HG03575 (cell line): Measurements from ENCODE around the gene AFAP1L2.

Source experiments
- ATAC-seq: cut with Tn5 transposase; IDR thresholded peaks from one replicate; pipeline ENCODE4 v1.9.1; 2021; ENCODE audit not compliant: unreplicated experiment, insufficient number of reproducible peaks, low FRiP score; ENCODE audit errors: extremely low read depth

Gene AFAP1L2, protein sequence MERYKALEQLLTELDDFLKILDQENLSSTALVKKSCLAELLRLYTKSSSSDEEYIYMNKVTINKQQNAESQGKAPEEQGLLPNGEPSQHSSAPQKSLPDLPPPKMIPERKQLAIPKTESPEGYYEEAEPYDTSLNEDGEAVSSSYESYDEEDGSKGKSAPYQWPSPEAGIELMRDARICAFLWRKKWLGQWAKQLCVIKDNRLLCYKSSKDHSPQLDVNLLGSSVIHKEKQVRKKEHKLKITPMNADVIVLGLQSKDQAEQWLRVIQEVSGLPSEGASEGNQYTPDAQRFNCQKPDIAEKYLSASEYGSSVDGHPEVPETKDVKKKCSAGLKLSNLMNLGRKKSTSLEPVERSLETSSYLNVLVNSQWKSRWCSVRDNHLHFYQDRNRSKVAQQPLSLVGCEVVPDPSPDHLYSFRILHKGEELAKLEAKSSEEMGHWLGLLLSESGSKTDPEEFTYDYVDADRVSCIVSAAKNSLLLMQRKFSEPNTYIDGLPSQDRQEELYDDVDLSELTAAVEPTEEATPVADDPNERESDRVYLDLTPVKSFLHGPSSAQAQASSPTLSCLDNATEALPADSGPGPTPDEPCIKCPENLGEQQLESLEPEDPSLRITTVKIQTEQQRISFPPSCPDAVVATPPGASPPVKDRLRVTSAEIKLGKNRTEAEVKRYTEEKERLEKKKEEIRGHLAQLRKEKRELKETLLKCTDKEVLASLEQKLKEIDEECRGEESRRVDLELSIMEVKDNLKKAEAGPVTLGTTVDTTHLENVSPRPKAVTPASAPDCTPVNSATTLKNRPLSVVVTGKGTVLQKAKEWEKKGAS

GRCh38 chr10:114404171-114405010, at the start of gene AFAP1L2:
TSS of gene AFAP1L2 (minus strand) at chr10:114404502. CDS start at chr10:114404455, 47 bp downstream.
- no peak for ATAC-seq

GRCh38 chr10:114453576-114453975, 49.3 kb upstream of the AFAP1L2 start:
- no peak for ATAC-seq

- no peak for ATAC-seq
Measured at GRCh38 chr10:114448897-114449296, 44.6 kb upstream of the AFAP1L2 start.

- no peak for ATAC-seq
Measured at GRCh38 chr10:114445332-114445731, 41.0 kb upstream of the AFAP1L2 start.

DNA sequence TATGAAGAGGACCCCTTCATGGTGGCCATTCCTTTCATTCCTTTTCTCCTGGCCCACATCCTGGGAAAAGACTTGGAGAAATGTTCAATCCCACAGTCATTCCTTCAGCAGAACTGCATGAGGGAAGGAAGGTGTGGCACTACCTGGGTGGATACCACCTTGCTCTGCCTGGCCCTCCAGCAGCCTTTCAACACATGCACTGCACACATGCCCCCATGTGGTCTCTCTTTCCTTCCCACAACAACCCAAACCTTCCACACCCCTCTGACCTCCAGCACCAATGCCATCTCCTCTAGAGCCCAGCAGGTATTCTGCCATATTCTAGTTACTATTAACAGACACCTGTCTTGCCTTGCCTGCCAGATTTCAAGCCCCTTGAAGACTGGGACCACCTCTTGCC, 40.5 kb upstream of the AFAP1L2 start:
- no peak for ATAC-seq

DNA sequence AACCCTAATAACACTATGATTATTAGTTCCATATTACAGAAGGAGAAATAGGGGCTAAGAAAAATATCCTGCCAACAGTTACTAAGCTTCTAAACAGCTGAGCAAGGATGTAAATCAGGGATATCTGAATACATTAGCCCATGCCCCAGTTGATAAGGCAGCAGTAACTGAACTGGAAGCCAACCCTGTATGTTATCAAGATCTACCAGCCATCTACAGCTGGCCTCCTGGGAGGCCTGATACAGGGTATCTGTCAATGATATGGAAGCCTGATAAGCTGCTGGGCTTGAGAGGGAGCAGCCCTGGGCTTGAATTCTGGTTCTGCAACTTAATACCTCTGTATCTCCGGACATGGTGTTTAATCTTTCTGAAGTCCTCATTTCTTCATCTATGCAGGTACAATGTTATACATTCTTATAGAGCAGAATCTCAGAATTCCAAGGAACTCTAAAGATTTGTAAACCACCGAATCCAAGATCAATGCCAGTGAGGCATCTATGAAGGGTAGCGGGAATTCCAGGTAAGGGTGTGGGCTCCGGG, 37.9 kb upstream of the AFAP1L2 start:
- no peak for ATAC-seq

- ATAC-seq: no peak
Measured at GRCh38 chr10:114441107-114441506, 36.8 kb upstream of the AFAP1L2 start.

GRCh38 chr10:114437473-114438292, 33.4 kb upstream of the AFAP1L2 start:
- no peak for ATAC-seq

DNA sequence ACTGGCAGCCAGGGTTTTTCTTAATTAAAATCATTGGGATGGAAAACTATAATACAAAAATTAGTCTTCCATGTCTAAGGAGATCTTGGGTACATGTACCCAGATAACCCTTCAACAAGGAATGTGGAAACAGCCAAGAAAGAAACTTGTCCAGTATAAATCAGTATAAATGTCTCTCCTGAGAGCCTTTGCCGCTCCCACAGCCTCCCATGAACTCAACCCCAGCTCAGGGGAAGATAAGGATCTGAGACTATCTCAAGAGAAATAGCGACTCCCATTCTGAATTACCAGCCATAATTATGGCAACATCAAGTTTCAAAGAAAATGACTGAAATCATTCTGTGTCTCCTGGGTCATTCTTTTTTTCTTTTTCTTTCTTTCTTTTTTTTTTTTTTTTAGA, 32.6 kb upstream of the AFAP1L2 start:
- no peak for ATAC-seq

GRCh38 chr10:114432566-114433093, 28.3 kb upstream of the AFAP1L2 start:
- ATAC-seq: no peak

DNA sequence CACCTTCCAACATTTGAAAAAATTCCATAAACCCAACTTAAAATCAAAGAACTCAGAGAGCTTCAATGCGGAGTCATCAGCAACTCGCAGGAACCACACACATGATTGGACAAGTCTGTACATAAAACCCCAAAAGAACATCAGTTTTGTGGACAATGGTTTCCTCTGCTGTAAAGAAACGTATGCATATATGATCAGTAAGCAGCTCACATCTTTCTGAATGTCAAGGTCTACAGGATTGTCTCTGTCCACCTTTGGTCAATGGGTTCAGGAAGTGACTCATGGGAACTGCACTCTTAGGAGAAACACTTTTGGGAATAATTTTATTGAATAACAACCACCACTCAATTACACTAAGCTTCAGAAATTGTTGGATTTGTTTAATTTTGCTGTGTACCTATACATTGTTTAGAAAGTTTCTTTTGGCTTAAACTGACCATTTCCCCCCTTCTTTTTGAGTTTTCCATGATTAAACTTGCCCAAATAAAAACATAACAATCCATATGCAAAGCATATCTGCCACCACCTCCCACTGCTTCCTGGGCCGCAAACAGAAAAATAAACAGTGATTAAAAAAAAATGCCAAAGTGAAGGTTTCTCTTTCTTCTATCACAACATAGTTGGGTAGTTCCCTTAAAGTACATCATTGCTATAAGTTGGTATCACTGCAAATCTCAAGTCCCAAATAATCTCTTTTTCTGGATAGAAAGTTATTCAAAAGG, 27.3 kb upstream of the AFAP1L2 start:
- no peak for ATAC-seq

DNA sequence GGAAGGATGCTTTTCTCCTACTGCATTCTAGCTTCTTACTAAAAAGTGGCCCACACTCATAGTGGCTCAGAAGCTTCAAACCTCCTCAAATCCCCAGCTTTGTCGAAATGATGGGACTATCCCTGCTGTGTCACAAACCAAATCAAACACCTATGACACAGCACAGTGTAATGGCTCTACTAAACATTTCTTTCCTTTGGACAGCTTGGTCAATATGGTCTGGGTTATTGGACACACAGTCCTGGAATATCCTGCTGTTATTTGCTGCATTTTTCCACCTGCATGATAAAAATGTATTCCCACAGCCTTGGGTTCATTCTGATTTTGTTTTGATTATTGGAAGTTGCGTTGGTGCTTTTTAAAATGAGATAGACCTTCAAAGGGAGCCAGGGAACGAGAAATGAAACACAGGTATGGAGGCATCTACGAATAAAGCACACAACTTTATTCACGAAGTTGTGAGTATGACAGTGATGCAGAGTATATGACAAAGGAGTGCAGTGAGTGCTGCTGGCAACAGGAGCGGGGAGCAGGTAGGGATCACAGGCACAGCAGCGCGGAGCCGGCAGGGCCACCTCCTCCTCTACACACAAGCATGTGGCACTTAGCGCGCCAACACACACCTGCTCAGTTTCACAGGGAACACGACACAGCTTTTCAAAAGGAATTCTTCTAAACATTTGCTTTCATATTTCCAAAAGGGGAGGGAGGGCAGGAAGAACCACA, 26.5 kb upstream of the AFAP1L2 start:
- ATAC-seq: no peak

DNA sequence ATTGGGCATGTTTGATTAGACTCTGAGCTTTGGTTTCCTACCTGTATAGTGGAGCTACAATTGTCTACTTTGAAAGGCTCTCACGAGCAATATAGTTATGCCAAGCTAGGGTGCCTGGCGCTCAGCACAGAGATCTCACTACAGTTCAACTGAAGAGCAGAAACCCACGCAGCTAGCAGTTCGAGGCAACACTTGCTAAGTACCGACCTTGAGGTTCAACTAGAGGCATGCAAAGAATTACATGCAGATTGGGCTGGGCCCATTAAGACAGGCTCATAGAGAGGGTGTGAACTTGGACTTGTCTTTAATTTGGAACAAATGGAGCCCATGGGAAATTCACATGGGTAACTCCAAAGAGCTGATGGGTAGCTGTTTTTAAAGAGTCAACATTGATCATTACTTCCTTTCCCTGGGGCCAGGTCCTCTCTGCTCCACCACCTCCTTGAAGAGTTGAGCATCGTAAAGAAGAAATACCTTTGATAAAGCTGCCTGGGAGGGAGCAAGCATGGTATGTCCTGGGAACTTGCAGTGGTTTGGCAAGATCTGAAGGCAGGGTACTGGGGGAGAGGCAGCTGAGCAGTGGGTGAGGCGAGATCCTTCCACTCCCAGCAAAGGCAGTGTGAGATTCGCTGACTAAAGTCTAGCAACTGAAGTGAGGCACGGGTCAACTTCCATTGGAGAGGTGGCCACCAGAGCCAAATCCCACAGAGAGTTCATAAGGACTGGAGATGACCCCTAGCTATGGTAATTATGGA, 25.5 kb upstream of the AFAP1L2 start:
- no peak for ATAC-seq

DNA sequence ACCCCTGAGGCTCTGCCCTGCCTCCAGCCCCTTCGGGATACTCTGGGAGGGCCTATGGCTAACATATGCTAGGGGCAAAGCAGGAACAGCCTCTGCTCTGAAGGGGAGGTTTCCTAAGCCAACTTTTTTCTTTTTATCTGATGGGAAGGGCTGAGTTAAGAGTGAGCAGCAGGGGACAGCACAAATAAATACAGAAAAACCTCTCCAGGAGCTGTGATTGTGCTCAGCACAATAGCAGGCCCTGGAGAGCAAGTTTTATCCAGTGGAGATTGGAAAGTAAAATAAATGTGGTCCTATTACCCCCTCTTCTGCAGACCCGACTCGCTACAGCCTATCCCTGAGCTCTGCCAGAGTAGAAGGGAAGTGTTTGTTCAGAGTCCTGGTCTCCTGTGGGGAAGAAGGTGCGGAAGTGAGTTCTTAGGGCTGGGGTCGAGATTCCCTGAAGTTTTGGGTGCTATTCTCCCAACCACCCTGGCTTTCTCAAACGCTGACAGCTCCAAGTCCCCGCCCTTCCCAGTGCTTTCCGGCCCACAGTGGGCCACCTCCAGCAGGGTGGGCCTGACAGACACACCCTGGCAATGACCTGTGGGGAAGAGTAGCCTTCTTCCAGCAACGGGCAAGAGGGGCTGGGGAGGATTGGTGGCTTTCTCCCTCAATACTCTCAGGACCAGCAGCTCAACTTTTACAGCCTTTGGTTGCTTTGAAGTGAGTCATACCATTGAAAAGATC, 23.0 kb upstream of the AFAP1L2 start:
- no peak for ATAC-seq

DNA sequence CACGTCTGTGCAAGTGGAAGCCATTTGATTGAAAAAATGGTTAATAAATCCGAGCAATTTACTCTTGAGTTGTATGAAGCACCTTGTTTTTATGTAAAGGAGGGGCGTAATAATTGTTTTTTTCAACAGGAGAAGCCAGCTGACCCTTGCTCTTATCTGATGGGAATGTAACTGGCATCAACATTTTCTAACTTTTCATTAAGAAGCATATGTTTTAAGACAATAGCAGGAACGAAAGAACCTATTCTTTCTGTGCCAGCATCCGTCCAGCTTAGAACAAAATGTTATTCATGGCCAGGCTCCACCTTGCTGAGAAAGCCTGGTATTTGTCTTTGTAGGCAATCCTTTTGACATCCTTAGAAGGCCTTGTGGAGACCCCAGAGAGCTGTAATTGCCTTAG, 22.2 kb upstream of the AFAP1L2 start:
- ATAC-seq: no peak
